ENCODE data around the gene MTRR. TPM values are rescaled to one million over a fixed set of nuclear protein-coding genes. Genes with fewer than 3 reads are reported as not detected.

The MTRR gene
- total and polyA plus RNA-seq, 2 of the 8 experiments (the other 6 are each of a cell fraction or from before 2014, with no cell fraction given), result 36.4 to 53.8 TPM

- no peak overlapping the region for H3K18ac ChIP-seq (ENCODE audit: extremely low read depth, low read length)
- no peak overlapping the region for H2AFZ ChIP-seq (ENCODE audit: low read length)
- no peaks in the 10 kb centered on the region for H3K4me1 ChIP-seq (replicated peaks in 1 of 4; ENCODE audit: control insufficient read depth in 3 of 4, insufficient read depth in 4 of 4, low read length in 3 of 4)
- no peak overlapping the region for H2AK5ac ChIP-seq (ENCODE audit: low read depth, low read length)
- H3K36me3 ChIP-seq (ENCODE audit: control insufficient read depth in 2 of 4, insufficient read depth in 4 of 4, low read length in 3 of 4), result peaks cover 16 to 82% (median 48%) of the 10 kb centered on the region in 4 experiments
- H3K4me2 ChIP-seq (ENCODE audit: insufficient read depth in 1 of 2, low read depth in 2 of 2, low read length in 2 of 2), result no peak overlapping the region
- no peak overlapping the region for H2BK15ac ChIP-seq (ENCODE audit: low read length)
- H3K79me1 ChIP-seq (ENCODE audit: low read depth, low read length), result peaks cover 7% of the 10 kb centered on the region; the same call in 1 of the 2 replicates
- no peak overlapping the region for H3K9ac ChIP-seq (replicated peaks in 1 of 4; ENCODE audit: extremely low read depth in 1 of 4, low read depth in 3 of 4, low read length in 3 of 4)
- no peak overlapping the region for H2BK5ac ChIP-seq (ENCODE audit: low read depth, low read length)
- H3K14ac ChIP-seq (ENCODE audit: insufficient read length), result no peak overlapping the region
- no peak overlapping the region for H3K56ac ChIP-seq (replicated peaks; ENCODE audit: insufficient read length, low read depth, low read length)
- no peak overlapping the region for H2BK12ac ChIP-seq (ENCODE audit: low read depth, low read length)
- no peak for DNase-seq (ENCODE audit: low read depth in 1 of 2, low spot score in 2 of 2)
- peaks cover 3 to 19% of the 10 kb centered on the region in 2 experiments; a peak in 3 of 4 replicates for H3K79me2 ChIP-seq (ENCODE audit: control insufficient read depth in 1 of 2, insufficient read depth in 2 of 2, low read length in 2 of 2)
- ChIA-PET POLR2A (ENCODE audit: partially characterized antibody) (no interaction called here), CTCF (ENCODE audit: partially characterized antibody) (interaction anchor here (0.6 to 1.0 kb wide), 2 partner anchors 885 to 1112 kb away, joined by 3 to 4 read pairs; no protein-coding TSS in a partner anchor)
- H3K4me3 ChIP-seq (ENCODE audit: extremely low read depth in 1 of 4, insufficient read depth in 2 of 4, low read depth in 3 of 4, low read length in 4 of 4), result no peak overlapping the region
- no peak overlapping the region for H2BK20ac ChIP-seq (ENCODE audit: low read length)
- H2BK120ac ChIP-seq (replicated peaks; ENCODE audit: low read depth, low read length), result no peak overlapping the region
- no peaks in the 10 kb centered on the region for H3K23me2 ChIP-seq (ENCODE audit: low read depth, low read length)
- H3K27me3 ChIP-seq (replicated peaks in 1 of 4; ENCODE audit: control insufficient read depth in 3 of 4, extremely low read depth in 1 of 4, insufficient read depth in 3 of 4, low read length in 3 of 4), result no peaks in the 10 kb centered on the region
- no peak overlapping the region for H3K4ac ChIP-seq (replicated peaks; ENCODE audit: insufficient read length, low read depth, low read length)
- FAIRE-seq, result no peak
- no peak overlapping the region for H3K23ac ChIP-seq (ENCODE audit: insufficient read length)
- peaks cover 4 to 13% of the 10 kb centered on the region in 2 experiments for H4K20me1 ChIP-seq (replicated peaks in 1 of 2; ENCODE audit: control insufficient read depth in 1 of 2, insufficient read depth in 2 of 2, low read length in 2 of 2)
- H3K9me3 ChIP-seq (ENCODE audit: insufficient read depth in 2 of 2, low read depth in 1 of 2, low read length in 1 of 2), result no peaks in the 10 kb centered on the region
- no peak overlapping the region for H3K27ac ChIP-seq (ENCODE audit: low read depth, low read length)
- no peak overlapping the region for H4K8ac ChIP-seq (ENCODE audit: extremely low read depth, insufficient read depth, low read length)
- no peak overlapping the region for H4K5ac ChIP-seq (ENCODE audit: insufficient read length, low read depth, low read length)
- H4K91ac ChIP-seq (replicated peaks; ENCODE audit: insufficient read length, low read length), result no peak overlapping the region
- TF ChIP-seq SRF (IDR thresholded peaks at IDR 0.05; ENCODE audit: low read depth, low read length), result no peak
- no peak for TF ChIP-seq ASH2L (IDR thresholded peaks at IDR 0.05; ENCODE audit: low read length)
- TF ChIP-seq GTF2F1 (IDR thresholded peaks at IDR 0.05; ENCODE audit: borderline replicate concordance, low read depth, low read length), result no peak
- TF ChIP-seq RNF2 (IDR thresholded peaks at IDR 0.05; ENCODE audit: borderline replicate concordance, low read depth, low read length, missing control alignments, poor library complexity, severe bottlenecking), result no peak
- no peak for TF ChIP-seq CHD2 (IDR thresholded peaks at IDR 0.05; ENCODE audit: low read length)
- TF ChIP-seq CTCF (IDR thresholded peaks at IDR 0.05; ENCODE audit: control extremely low read depth in 1 of 3, insufficient read depth in 1 of 3, low read depth in 1 of 3, low read length in 3 of 3), result no peak
- TF ChIP-seq BRCA1 (IDR thresholded peaks at IDR 0.05; ENCODE audit: low read depth, low read length), result no peak
- no peak for TF ChIP-seq RFX5 (IDR thresholded peaks at IDR 0.05; ENCODE audit: borderline replicate concordance, low read depth, low read length)
- no peak for TF ChIP-seq SP2 (IDR thresholded peaks at IDR 0.05; ENCODE audit: low read length)
- TF ChIP-seq PHF8 (conservative IDR thresholded peaks at IDR 0.05; ENCODE audit: low read depth, low read length), result no peak
- no peak for TF ChIP-seq POLR2A (IDR thresholded peaks at IDR 0.05; ENCODE audit: control extremely low read depth in 1 of 2, low read depth in 2 of 2, low read length in 2 of 2)
- TF ChIP-seq RXRA (IDR thresholded peaks at IDR 0.05; ENCODE audit: insufficient read depth, low read depth, low read length), result no peak
- TF ChIP-seq TAF7 (optimal IDR thresholded peaks at IDR 0.05; ENCODE audit: borderline replicate concordance, low read depth, low read length), result no peak
Measured at GRCh38 chr5:7878381-7878873, 9.5 kb downstream of the MTRR start.

All from H1 (cell line).